Measurements from ENCODE around the gene CDH4.

CDH4 gene

DNA sequence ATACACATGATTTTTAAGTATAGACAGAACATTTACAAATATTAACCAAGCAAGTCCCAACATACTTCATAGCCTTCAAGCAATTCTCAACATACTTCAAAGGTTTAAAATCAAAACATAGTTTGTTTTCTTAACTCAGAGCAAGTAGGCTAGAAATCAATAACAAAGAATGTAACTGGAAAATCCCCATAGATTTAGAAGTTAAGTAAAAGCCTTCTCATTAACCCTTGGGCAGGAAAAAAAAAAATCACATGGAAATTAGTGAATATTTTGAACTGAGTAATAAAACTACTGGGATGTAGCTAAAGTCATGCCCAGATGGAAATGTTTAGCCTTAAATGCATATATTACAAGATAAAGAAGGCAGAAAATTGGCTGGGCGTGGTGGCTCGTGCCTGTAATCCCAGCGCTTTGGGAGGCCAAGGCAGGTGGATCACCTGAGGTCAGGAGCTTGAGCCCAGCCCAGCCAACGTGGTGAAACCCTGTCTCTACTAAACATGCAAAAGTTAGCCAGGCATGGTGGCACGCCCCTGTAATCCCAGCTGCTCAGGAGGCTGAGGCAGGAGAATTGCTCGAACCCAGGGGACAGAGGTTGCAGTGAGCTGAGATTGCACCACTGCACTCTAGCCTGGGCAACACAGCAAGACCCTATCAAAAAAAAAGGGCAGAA is 497.5 kb downstream of the CDH4 start:
- TF ChIP-seq ZNF292 (tag by site-specific recombination; IDR thresholded peaks at IDR 0.05; ENCODE audit: borderline replicate concordance, low read depth) (no peak), GFI1B (tag by site-specific recombination; IDR thresholded peaks at IDR 0.05) (no peak), ZNF121 (tag by site-specific recombination; IDR thresholded peaks at IDR 0.05) (no peak), ZNF239 (tag by site-specific recombination; IDR thresholded peaks at IDR 0.05) (no peak), ZNF350 (tag by site-specific recombination; IDR thresholded peaks at IDR 0.05) (no peak), HOXD13 (CRISPR knock-in tag; IDR thresholded peaks at IDR 0.05; ENCODE audit: borderline replicate concordance) (no peak), ZNF747 (tag by site-specific recombination; IDR thresholded peaks at IDR 0.05) (no peak), ZNF16 (tag by site-specific recombination; IDR thresholded peaks at IDR 0.05; ENCODE audit: low read depth) (no peak), ZNF37A (tag by site-specific recombination; IDR thresholded peaks at IDR 0.05) (no peak), ZNF791 (tag by site-specific recombination; IDR thresholded peaks at IDR 0.05) (no peak), ZNF175 (tag by site-specific recombination; IDR thresholded peaks at IDR 0.05) (no peak), ZNF341 (tag by site-specific recombination; IDR thresholded peaks at IDR 0.05; ENCODE audit: low read depth) (no peak), ZNF660 (tag by site-specific recombination; IDR thresholded peaks at IDR 0.05) (no peak)
- TF ChIP-seq, protein P1, sequence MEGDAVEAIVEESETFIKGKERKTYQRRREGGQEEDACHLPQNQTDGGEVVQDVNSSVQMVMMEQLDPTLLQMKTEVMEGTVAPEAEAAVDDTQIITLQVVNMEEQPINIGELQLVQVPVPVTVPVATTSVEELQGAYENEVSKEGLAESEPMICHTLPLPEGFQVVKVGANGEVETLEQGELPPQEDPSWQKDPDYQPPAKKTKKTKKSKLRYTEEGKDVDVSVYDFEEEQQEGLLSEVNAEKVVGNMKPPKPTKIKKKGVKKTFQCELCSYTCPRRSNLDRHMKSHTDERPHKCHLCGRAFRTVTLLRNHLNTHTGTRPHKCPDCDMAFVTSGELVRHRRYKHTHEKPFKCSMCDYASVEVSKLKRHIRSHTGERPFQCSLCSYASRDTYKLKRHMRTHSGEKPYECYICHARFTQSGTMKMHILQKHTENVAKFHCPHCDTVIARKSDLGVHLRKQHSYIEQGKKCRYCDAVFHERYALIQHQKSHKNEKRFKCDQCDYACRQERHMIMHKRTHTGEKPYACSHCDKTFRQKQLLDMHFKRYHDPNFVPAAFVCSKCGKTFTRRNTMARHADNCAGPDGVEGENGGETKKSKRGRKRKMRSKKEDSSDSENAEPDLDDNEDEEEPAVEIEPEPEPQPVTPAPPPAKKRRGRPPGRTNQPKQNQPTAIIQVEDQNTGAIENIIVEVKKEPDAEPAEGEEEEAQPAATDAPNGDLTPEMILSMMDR (tag by site-specific recombination; IDR thresholded peaks at IDR 0.05) = no peak
- H3K4me1 ChIP-seq (ENCODE audit: control insufficient read depth, insufficient read depth, low read length) = no peaks in the 10 kb centered on the region

DNA sequence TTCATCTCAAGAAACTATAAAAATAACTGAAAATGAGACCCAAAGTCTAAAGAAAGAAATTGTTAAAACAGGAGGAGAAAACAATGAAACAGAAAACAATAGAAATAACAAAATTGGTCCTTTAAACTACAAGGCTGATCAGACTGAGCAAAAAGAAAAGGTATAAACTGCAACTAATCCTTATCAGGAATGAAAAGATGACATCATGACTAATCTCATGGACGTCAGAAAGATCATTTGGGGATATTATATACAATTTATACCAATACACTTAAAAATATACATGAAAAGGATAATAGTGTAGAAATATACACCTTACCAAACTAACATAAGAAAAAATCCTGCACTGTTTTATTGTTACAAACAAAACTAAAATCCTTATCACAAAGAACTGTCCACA is 498.0 kb downstream of the CDH4 start:
- POLR2A ChIA-PET = no interaction called here

More for the DNA sequence above, 497.5 kb downstream of the CDH4 start:
- ChIA-PET POLR2A (no interaction called here), CTCF (no interaction called here)
- H3K36me3 ChIP-seq (ENCODE audit: control insufficient read depth in 2 of 2, insufficient read depth in 1 of 2, low read length in 2 of 2) = no peaks in the 10 kb centered on the region
- H3K4me3 ChIP-seq (ENCODE audit: low read depth, low read length) = no peak overlapping the region
- no peaks in the 10 kb centered on the region; the same call in 1 of the 2 replicates for H3K9me3 ChIP-seq (ENCODE audit: control insufficient read depth, insufficient read depth, low read depth, low read length)
- no peak overlapping the region for H3K27ac ChIP-seq (ENCODE audit: extremely low read depth, low read depth, low read length)

More for the DNA sequence above, 498.0 kb downstream of the CDH4 start:
- no peaks in the 10 kb centered on the region for H3K4me1 ChIP-seq (ENCODE audit: control insufficient read depth, insufficient read depth, low read length)
- H3K36me3 ChIP-seq (ENCODE audit: control insufficient read depth in 2 of 2, insufficient read depth in 1 of 2, low read length in 2 of 2) = no peaks in the 10 kb centered on the region
- CTCF ChIA-PET = no interaction called here
- no peak overlapping the region for H3K4me3 ChIP-seq (ENCODE audit: low read depth, low read length)
- no peak overlapping the region for H3K27ac ChIP-seq (ENCODE audit: extremely low read depth, low read depth, low read length)
- no peak for TF ChIP-seq BCL6B (tag by site-specific recombination; IDR thresholded peaks at IDR 0.05)
- peak; percentile 60; the same call in 1 of the 2 replicates for TF ChIP-seq ATF2 (tag by site-specific recombination; IDR thresholded peaks at IDR 0.05; ENCODE audit: low read depth)
- no peak for TF ChIP-seq ZNF48 (tag by site-specific recombination; IDR thresholded peaks at IDR 0.05)
- no peaks in the 10 kb centered on the region; the same call in 1 of the 2 replicates for H3K9me3 ChIP-seq (ENCODE audit: control insufficient read depth, insufficient read depth, low read depth, low read length)
